ENCODE results near the gene SMAD1.

- TF ChIP-seq CTCF (IDR thresholded peaks at IDR 0.05; ENCODE audit: low read depth, low read length, poor library complexity, severe bottlenecking), result no peak
- no peak for TF ChIP-seq EZH2phosphoT487 (IDR thresholded peaks at IDR 0.05; ENCODE audit: borderline replicate concordance, low read length)
Measured at GRCh38 chr4:145531859-145532258, 50.2 kb downstream of the SMAD1 start.

All from DOHH2 (cell line).